Daoy (cell line): Measurements from ENCODE around the gene GUCY2F. TPM values are rescaled to one million over a fixed set of nuclear protein-coding genes. Genes with fewer than 3 reads are reported as not detected.

Source experiments
- DNase-seq: peaks from one replicate; pipeline ENCODE4 v3.0.0-alpha.2; 2015; ENCODE audit warnings: low read depth
- total RNA-seq: library from RNA; depleted of rRNA; stranded (reverse); fragments of >200 nt; shearing (Covaris generic); gene quantifications from 2 replicates; pipeline ENCODE4 v1.2.3, GENCODE V29; 2014; rRNA removed

Gene GUCY2F
- total RNA-seq: 0.06 TPM in 1 of 2 replicates, not detected in the other

DNA sequence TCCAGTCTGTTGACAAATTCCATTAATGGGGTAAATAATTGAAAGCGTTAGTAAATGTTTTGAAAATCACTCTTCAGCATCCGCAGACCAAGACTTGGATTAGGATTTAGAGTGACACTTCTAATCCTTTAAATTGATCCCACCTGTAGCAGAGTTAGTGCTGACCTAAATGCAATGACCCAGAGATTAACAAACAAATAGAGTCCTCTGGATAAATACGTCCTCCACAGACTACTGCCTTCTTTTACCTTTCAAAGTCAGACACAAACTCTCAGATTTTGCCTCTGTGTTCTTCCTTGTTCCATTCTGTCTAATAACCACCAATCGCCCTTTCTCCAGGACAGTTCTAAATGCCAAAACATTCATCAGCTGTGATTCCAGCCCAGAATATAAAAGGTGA, at the start of gene GUCY2F:
Gene GUCY2F, minus strand, starts transcription at position 101 of the 400 bp plus-strand sequence. CDS start 6,150 bp downstream, outside the sequence.
- no peak for DNase-seq

DNA sequence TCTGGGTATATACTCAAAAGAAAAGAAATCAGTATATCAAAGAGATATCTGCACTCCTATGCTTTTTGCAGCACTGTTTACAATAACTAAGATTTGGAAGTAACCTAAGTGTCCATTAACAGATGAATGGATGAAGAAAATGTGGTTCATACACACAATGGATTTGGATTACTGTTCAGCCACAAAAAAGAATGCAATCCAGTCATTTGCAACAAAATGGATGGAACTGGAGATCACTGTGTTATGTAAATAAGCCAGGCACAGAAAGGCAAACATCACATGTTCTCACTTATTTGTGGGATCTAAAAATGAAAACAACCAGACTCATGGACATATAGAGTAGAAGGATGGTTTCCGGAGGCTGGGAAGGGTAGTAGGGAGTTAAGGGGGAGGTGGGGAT, 37.1 kb upstream of the GUCY2F start:
- no peak for DNase-seq

- no peak for DNase-seq
Measured at GRCh38 chrX:109511113-109511512, 29.2 kb upstream of the GUCY2F start.

DNA sequence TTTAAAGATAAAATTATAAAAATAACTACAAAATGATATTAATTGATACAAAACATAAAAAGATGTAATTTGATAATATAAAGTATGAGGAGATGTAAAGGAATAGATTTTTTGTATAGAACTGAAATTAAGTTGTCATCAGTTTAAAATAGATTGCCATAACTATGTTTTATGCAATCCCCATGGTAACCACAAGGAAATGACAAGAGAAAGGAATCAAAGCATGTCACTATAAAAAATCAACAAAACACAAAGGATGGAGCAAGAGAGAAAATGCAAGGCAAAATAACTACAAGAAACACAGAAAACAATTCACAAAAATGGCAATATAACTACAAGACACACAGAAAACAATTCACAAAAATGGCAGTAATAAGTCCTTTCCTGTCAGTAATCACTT, 27.0 kb upstream of the GUCY2F start:
- no peak for DNase-seq

- no peak for DNase-seq
Measured at GRCh38 chrX:109501176-109501575, 19.3 kb upstream of the GUCY2F start.

DNA sequence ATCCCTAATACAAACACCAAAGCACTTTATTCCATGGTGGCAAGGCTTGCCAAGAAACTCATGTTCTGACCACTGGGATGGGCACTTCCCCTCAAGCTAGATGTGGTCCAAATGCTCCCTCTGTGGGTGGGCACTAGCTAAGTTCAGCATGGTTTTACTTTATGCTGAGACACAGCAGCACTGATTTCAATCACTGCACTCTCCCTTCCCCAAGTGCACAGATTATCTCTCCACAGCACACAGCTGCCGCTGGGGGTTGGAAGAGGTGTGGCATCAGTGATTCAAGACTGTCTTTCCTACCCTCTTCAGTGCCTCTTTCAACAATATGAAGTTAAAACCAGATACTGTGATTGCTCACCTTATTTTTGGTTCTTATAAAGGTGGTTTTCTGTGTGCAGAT, 16.5 kb upstream of the GUCY2F start:
- no peak for DNase-seq

GRCh38 chrX:109489174-109489573, 7.3 kb upstream of the GUCY2F start:
- no peak for DNase-seq

GRCh38 chrX:109487640-109488039, 5.8 kb upstream of the GUCY2F start:
- no peak for DNase-seq

GRCh38 chrX:109485470-109486340, 3.8 kb upstream of the GUCY2F start:
- peak; percentile 32 for DNase-seq

GRCh38 chrX:109484886-109485285, 3.0 kb upstream of the GUCY2F start:
- DNase-seq: no peak

DNA sequence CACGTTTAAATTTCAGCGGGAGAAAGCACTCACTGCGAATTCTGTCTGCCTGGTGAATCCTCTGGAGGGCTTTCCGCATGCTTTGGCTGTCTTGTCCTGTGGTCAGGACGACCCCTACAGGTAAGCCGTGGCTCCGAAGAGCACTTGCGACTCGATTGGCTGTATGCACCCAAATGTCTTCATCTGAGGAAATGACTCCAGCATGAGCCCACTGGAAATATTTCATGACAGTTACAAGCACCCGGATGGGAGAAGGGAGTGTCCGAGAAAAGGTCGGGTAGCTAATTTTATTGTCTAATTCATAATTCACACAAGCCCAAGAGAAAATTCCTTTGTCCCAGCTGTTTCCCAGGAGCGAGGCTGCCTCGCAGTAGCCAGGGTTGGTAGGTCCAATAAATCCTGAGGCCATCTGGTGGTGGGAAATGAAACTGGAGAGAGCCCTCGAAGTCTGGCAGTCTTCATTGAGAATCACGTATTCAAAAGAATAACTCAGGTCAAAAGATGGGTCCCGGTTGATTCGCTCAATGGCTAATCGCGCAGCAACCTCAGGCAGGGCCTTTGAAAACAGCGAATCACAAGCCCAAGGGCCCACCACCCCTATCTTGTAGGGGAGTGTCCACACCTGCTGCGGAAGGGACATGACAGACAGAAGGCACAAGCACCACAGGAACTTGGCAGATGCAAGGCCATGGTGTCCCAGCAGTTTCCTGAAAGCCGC, 6.6 kb downstream of the GUCY2F start:
- DNase-seq: peak; percentile 40

GRCh38 chrX:109472939-109473735, 8.7 kb downstream of the GUCY2F start:
- peak; percentile 69 for DNase-seq

- DNase-seq: no peak
Measured at GRCh38 chrX:109464231-109464630, 17.7 kb downstream of the GUCY2F start.

- DNase-seq: no peak
Measured at GRCh38 chrX:109463784-109464183, 18.1 kb downstream of the GUCY2F start.

DNA sequence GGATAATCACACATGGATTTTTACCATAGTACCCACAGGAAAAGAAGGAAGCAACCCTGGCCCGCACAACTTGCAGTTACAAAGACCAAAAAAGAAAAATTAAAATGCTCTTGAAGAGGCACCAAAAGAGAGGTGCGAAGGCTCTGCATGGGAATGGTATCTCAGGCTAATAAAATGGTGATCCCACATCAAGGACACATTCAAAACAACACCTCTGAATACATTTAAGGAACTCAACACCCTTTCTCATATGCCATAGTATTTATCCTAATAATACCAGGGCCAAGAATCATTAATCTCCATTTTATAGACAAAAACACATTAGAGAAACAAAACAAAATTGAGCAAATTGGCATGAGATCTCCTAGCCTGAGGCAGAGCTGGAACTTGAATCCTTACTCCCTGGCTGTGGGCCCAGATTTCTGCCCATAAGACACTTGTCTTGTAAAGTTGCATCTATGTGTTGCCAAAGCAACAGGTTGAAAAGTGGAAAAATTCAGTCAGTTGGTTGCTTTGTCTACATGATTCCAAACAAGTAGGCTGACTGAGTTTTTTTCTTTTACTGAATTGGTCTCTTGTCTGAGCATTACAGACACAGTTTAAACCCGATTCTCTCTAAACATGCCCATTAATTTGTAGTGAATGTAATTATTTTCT, 33.5 kb downstream of the GUCY2F start:
- no peak for DNase-seq

DNA sequence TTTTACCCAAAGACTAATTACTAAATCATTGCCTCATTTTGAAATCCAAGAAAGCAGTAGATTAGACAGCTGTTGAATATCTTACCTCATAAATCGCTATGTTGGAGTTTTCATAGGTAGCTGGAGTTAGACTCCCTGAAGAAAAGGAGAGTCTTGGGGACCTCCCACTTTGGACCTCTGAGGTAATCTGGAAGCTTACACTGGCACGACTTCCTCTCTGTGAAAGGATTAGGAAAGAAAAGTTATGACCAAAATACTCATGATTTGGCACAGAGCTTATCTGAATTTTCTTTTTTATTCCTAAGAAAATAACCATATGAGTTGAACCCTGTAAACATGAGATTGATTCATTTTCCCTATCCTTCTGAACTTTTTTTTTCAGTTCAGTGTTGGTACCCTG, 40.6 kb downstream of the GUCY2F start:
- no peak for DNase-seq

- DNase-seq: no peak
Measured at GRCh38 chrX:109440475-109440874, 41.4 kb downstream of the GUCY2F start.

GRCh38 chrX:109409181-109409580, 72.7 kb downstream of the GUCY2F start:
- no peak for DNase-seq

DNA sequence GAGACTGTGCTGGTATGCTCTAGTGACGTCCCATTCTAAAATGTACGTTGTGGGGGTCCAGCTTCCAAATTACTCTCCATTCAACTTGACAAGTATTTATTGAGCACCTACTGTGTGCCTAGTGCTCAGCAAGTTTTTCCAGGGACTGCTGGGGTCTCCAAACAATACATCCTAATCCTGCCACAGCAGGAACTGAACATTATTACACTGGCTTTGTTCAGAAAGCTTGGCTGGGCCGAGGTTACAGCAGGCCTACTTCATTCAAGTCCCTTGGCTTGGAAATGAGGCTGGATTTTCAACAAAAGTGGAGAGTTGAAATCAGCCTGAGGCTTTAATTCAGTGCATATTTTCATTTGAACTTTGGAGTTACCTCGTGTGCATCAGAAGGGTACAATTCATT, 78.0 kb downstream of the GUCY2F start:
- no peak for DNase-seq

DNA sequence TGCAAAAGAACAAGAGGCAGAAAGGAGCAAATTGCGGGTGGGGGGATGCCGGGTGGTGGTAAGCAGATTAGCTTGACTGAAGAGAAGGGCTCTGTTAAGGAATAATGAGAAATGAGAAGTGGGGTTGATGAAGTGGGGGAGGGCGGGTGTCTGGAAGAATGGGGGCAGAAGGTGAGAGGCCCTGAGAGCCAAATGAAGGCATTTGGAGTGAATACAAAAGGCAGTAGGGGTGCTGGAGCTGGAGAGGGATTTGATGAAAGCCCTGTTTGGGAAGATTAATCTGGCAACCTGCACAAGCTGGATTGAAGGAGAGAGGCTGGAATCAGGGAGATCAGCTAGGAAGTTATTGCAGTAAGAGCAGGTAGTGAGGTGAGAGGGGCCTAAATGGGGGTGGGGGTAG, 82.1 kb downstream of the GUCY2F start:
- no peak for DNase-seq

DNA sequence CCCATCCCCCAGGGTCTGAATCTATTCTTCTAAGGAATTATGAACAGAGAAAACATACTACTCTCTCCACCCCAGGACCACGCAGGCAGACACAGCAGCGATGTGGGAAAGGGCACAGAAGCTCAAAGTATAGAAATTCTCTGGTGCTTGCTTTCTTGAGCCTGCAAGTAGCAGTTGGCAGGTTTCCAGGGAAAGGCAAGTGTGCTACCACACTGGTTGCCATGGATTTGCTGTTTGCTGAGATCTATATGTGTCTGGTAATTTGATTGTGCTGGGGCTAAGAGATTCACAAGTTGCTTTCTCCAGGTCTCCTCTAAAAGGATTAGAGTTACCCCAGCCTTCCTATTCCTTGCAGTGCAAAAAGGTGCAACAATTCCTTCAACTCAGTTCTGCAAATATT, 83.1 kb downstream of the GUCY2F start:
- no peak for DNase-seq

DNA sequence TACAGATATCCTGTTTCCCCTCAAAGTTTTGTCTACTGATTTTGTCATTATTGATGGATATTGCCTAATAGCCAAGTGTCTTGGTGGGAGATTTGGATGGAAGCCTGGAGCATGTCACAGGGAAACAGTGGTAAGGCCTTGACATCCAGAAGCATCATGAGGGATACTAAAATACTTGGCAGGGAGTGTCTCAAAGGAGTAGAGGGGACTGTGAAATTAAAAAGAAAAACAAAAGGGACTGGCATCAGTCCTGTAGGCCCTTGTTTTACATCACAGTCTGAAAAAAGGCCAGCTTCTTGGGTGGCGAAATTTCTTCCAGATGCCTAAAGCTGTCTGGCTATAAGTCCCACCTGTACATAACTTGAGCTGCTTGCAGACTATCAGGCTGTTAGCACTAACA, 83.8 kb downstream of the GUCY2F start:
- no peak for DNase-seq
